HL-60 (cell line): ENCODE results near the gene UCMA.

ENCODE experiments used
- DNase-seq, 2 experiments: peaks; one replicate each; pipeline ENCODE4 v3.0.0-alpha.2; 2010 to 2020; ENCODE audit warnings: low read depth in 1 of 2, low spot score in 1 of 2
- H3K27ac ChIP-seq: fragments of 250-450 bp; sonication (Bioruptor Pico); replicated peaks from 2 replicates; pipeline ENCODE4 v1.5.1; 2020; ENCODE audit warnings: mild to moderate bottlenecking, moderate library complexity
- H3K27me3 ChIP-seq: fragments of 250-450 bp; sonication (Bioruptor Pico); 2 replicates; pipeline ENCODE4 v1.5.1; 2021; ENCODE audit warnings: mild to moderate bottlenecking, moderate library complexity; ENCODE audit not compliant: insufficient read depth, poor library complexity, severe bottlenecking
- H3K4me3 ChIP-seq: replicated peaks from 2 replicates; pipeline ENCODE4 v1.5.1; 2011; ENCODE audit warnings: mild to moderate bottlenecking, control low read depth, low read length; ENCODE audit not compliant: insufficient read depth
- GABPA ChIP-seq: IDR thresholded peaks from 2 replicates; pipeline ENCODE4 v1.6.1; 2012; ENCODE audit warnings: low read depth
- POLR2AphosphoS5 ChIP-seq: IDR thresholded peaks from 2 replicates; pipeline ENCODE4 v1.6.1; 2012; ENCODE audit warnings: low read depth
- SPI1 ChIP-seq: IDR thresholded peaks from 2 replicates; pipeline ENCODE4 v1.6.1; 2012; ENCODE audit warnings: low read depth, mild to moderate bottlenecking, borderline replicate concordance
- TF ChIP-seq, protein P1 (sequence below): IDR thresholded peaks from 2 replicates; pipeline ENCODE4 v1.6.1; 2012; ENCODE audit warnings: low read depth; ENCODE audit not compliant: insufficient replicate concordance
- TF ChIP-seq, protein P2 (sequence below): IDR thresholded peaks from one replicate; pipeline ENCODE4 v1.5.1; 2011; ENCODE audit warnings: low read length, control low read depth, inconsistent platforms; ENCODE audit not compliant: insufficient read depth

The UCMA gene

DNA sequence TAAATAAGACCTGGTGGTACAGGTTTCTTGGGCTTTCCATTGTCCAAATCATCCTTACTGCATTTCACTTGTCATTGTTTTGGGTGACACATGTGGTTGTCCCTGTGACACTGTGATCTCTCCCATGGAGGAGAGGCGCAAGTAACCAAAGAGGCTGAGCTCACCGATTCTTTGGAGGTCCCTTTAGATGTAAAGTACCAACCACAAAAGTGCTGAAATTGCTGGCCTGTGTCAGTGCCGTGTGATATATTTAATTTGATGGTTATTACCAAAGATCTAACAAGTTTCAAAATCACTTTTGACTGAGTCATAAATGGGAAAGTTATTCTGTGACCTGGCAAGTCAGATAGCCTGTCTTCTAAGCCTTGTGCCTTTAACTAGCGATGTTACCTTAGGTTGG lies 53.4 kb downstream of the UCMA start:
- DNase-seq: no peak
- no peaks in the 10 kb centered on the region for H3K27me3 ChIP-seq
- TF ChIP-seq GABPA (no peak), SPI1 (no peak), POLR2AphosphoS5 (no peak)
- TF ChIP-seq, protein P1, sequence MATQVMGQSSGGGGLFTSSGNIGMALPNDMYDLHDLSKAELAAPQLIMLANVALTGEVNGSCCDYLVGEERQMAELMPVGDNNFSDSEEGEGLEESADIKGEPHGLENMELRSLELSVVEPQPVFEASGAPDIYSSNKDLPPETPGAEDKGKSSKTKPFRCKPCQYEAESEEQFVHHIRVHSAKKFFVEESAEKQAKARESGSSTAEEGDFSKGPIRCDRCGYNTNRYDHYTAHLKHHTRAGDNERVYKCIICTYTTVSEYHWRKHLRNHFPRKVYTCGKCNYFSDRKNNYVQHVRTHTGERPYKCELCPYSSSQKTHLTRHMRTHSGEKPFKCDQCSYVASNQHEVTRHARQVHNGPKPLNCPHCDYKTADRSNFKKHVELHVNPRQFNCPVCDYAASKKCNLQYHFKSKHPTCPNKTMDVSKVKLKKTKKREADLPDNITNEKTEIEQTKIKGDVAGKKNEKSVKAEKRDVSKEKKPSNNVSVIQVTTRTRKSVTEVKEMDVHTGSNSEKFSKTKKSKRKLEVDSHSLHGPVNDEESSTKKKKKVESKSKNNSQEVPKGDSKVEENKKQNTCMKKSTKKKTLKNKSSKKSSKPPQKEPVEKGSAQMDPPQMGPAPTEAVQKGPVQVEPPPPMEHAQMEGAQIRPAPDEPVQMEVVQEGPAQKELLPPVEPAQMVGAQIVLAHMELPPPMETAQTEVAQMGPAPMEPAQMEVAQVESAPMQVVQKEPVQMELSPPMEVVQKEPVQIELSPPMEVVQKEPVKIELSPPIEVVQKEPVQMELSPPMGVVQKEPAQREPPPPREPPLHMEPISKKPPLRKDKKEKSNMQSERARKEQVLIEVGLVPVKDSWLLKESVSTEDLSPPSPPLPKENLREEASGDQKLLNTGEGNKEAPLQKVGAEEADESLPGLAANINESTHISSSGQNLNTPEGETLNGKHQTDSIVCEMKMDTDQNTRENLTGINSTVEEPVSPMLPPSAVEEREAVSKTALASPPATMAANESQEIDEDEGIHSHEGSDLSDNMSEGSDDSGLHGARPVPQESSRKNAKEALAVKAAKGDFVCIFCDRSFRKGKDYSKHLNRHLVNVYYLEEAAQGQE: no peak
- TF ChIP-seq, protein P2, sequence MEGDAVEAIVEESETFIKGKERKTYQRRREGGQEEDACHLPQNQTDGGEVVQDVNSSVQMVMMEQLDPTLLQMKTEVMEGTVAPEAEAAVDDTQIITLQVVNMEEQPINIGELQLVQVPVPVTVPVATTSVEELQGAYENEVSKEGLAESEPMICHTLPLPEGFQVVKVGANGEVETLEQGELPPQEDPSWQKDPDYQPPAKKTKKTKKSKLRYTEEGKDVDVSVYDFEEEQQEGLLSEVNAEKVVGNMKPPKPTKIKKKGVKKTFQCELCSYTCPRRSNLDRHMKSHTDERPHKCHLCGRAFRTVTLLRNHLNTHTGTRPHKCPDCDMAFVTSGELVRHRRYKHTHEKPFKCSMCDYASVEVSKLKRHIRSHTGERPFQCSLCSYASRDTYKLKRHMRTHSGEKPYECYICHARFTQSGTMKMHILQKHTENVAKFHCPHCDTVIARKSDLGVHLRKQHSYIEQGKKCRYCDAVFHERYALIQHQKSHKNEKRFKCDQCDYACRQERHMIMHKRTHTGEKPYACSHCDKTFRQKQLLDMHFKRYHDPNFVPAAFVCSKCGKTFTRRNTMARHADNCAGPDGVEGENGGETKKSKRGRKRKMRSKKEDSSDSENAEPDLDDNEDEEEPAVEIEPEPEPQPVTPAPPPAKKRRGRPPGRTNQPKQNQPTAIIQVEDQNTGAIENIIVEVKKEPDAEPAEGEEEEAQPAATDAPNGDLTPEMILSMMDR: no peak
- no peak overlapping the region for H3K4me3 ChIP-seq
- H3K27ac ChIP-seq: no peak overlapping the region

DNA sequence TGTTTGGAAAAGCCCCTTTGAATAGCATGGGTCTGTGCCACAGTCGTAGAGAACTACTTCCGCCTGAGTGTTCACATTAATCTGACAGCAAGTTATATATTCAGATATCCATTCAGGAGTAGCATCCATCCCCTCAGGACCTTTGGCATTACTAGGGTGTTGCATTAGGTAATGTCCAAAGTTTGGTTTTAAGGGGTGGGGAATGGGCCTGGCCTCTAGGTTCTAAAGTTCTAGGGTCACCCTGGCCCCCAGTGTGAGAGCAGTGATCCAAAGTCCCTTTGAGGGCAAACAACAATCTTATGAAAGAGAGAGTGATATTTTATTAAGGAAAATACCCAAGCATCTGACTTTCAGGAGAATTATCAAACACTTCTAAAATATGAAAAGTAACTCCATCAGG lies 60.6 kb downstream of the UCMA start:
- Histone ChIP-seq H3K27ac (no peak overlapping the region), H3K4me3 (no peak overlapping the region), H3K27me3 (no peaks in the 10 kb centered on the region)
- TF ChIP-seq SPI1 (no peak), GABPA (no peak), POLR2AphosphoS5 (no peak)
- TF ChIP-seq, protein P2: no peak
- TF ChIP-seq, protein P1: no peak
- no peak for DNase-seq
